ENCODE data around the gene CACNA2D4. TPM values are rescaled to one million over a fixed set of nuclear protein-coding genes. Genes with fewer than 3 reads are reported as not detected.

Gene CACNA2D4
- total and polyA plus RNA-seq, 2 of the 13 experiments (the other 11 are each of a cell fraction or from before 2014, with no cell fraction given): 14.2 to 136 TPM

DNA sequence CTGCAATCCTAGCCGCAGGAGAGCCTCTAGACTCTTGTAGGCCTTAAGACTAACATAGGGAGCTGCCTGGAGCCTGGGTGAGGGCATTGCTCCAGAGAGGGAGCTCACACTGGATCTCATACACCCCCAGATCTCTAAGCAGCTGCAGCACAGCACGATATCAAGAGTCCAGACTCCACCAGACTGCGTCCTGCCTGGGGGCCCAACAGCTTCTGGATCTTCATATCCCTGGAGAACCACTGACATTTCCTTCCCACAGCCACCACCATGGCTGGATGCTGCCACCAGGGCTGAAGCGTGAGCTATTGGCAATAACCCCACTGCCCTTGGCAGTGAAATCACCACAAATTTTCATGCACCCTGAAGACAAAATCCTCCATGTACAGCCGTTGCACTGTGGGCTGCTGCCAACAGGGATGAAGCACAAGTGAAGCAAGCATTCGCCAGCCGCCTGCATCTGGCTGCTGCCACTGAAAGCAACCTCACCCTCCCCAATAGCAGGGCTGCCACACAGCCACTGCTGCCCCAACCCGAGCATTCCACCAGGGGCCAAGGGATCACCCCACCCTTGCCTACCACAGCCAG lies 28.2 kb downstream of the CACNA2D4 start (continued):
- TF ChIP-seq, protein P1, sequence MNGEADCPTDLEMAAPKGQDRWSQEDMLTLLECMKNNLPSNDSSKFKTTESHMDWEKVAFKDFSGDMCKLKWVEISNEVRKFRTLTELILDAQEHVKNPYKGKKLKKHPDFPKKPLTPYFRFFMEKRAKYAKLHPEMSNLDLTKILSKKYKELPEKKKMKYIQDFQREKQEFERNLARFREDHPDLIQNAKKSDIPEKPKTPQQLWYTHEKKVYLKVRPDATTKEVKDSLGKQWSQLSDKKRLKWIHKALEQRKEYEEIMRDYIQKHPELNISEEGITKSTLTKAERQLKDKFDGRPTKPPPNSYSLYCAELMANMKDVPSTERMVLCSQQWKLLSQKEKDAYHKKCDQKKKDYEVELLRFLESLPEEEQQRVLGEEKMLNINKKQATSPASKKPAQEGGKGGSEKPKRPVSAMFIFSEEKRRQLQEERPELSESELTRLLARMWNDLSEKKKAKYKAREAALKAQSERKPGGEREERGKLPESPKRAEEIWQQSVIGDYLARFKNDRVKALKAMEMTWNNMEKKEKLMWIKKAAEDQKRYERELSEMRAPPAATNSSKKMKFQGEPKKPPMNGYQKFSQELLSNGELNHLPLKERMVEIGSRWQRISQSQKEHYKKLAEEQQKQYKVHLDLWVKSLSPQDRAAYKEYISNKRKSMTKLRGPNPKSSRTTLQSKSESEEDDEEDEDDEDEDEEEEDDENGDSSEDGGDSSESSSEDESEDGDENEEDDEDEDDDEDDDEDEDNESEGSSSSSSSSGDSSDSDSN (CRISPR knock-in tag; IDR thresholded peaks at IDR 0.05): no peak
- no peak for TF ChIP-seq SP1 (IDR thresholded peaks at IDR 0.05)
- TF ChIP-seq SP1 (CRISPR knock-in tag; IDR thresholded peaks at IDR 0.05): no peak
- TF ChIP-seq, protein P2, sequence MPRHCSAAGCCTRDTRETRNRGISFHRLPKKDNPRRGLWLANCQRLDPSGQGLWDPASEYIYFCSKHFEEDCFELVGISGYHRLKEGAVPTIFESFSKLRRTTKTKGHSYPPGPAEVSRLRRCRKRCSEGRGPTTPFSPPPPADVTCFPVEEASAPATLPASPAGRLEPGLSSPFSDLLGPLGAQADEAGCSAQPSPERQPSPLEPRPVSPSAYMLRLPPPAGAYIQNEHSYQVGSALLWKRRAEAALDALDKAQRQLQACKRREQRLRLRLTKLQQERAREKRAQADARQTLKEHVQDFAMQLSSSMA (CRISPR knock-in tag; IDR thresholded peaks at IDR 0.05): no peak
- no peak for TF ChIP-seq PHF21A (CRISPR knock-in tag; IDR thresholded peaks at IDR 0.05)

DNA sequence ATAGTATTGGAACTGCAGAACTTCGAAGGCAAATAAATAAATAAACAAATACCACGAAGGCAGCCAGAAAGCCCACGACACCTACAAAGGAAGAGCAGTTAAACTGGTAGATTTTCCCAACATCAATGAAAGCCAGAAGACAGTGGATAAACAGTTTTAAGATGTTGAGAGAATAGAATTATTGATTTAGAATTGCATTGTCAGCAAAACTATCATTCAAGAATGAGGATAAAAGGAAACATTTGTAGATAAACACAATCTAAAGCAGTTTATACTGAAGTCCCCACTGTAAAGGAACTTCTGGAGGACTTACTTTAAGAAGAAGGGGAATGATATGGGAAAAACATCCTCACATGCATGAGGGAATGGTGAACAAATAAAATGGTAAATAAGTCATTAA lies 29.5 kb downstream of the CACNA2D4 start:
- Histone ChIP-seq H3K9ac (ENCODE audit: insufficient read depth, low read depth, low read length) (no peak overlapping the region), H3K4me2 (ENCODE audit: low read depth, low read length) (no peak overlapping the region), H3K4me1 (ENCODE audit: insufficient read depth, low read length) (peaks cover 21% of the 10 kb centered on the region), H4K20me1 (ENCODE audit: insufficient read depth, low read length) (no peaks in the 10 kb centered on the region), H3K27ac (ENCODE audit: extremely low read length, insufficient read depth, low read length) (no peak overlapping the region), H2AFZ (ENCODE audit: low read length) (no peak overlapping the region), H3K36me3 (replicated peaks in 1 of 2; ENCODE audit: control insufficient read depth in 1 of 2, insufficient read depth in 2 of 2, low read length in 2 of 2) (no peaks in the 10 kb centered on the region), H3K27me3 (ENCODE audit: control insufficient read depth in 1 of 2, insufficient read depth in 2 of 2, low read length in 2 of 2) (peaks cover 0 to 15% of the 10 kb centered on the region in 2 experiments; a peak in 2 of 5 replicates), H3K4me3 (replicated peaks in 1 of 3; ENCODE audit: insufficient read depth in 1 of 3, low read depth in 2 of 3, low read length in 3 of 3) (no peak overlapping the region), H3K9me3 (ENCODE audit: low read length) (0 out of 2 replicates have a peak, but pooled peaks cover 4% of the 10 kb centered on the region), H3K79me2 (ENCODE audit: insufficient read depth, low read length) (no peaks in the 10 kb centered on the region)
- FAIRE-seq (no peak), DNase-seq (ENCODE audit: low spot score) (no peak), ATAC-seq (no peak)
- WGBS (ENCODE audit: low lambda C conversion rate): 16% methylated on average over 3 of the region's 3 CpGs
- BruUV-seq (replicated peaks): no TSS peak
- intact Hi-C loops (cut with micrococcal nuclease; ENCODE audit: unreplicated experiment): no loop called here
- TF ChIP-seq GTF2F1 (IDR thresholded peaks at IDR 0.05; ENCODE audit: low read length) (no peak), MAFK (conservative IDR thresholded peaks at IDR 0.05 in 1 of 2, IDR thresholded peaks at IDR 0.05 in 1 of 2; ENCODE audit: low read length in 2 of 2) (peak; percentile 93 to 98), MAFF (IDR thresholded peaks at IDR 0.05; ENCODE audit: low read depth, low read length) (peak; percentile 97)
- TF ChIP-seq, protein P3, sequence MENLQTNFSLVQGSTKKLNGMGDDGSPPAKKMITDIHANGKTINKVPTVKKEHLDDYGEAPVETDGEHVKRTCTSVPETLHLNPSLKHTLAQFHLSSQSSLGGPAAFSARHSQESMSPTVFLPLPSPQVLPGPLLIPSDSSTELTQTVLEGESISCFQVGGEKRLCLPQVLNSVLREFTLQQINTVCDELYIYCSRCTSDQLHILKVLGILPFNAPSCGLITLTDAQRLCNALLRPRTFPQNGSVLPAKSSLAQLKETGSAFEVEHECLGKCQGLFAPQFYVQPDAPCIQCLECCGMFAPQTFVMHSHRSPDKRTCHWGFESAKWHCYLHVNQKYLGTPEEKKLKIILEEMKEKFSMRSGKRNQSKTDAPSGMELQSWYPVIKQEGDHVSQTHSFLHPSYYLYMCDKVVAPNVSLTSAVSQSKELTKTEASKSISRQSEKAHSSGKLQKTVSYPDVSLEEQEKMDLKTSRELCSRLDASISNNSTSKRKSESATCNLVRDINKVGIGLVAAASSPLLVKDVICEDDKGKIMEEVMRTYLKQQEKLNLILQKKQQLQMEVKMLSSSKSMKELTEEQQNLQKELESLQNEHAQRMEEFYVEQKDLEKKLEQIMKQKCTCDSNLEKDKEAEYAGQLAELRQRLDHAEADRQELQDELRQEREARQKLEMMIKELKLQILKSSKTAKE (CRISPR knock-in tag; IDR thresholded peaks at IDR 0.05; ENCODE audit: borderline replicate concordance): no peak
- in situ Hi-C loops (cut with HindIII; ENCODE audit: extremely low pct_ligation_motif_present, low pct_unique_long_range_greater_than_20kb): no loop called here
- CTCF ChIA-PET (ENCODE audit: low intra/inter-chr PET ratio, low total read pairs): no interaction called here
- POLR2A ChIA-PET: no interaction called here
